Suppressor macrophage treated with lipopolysaccharide for 4 hours (primary cell): ENCODE measurements around the gene ZFYVE9.
A peak's percentile ranks its signal among the peaks of the same experiment; 100 is the strongest.
"Not testable (repeated sequence)": the region's sequence is repeated elsewhere in the genome, so short reads cannot be mapped to it uniquely, and the experiment has no call there.

ENCODE experiments used
- DNase-seq: peaks from one replicate; pipeline ENCODE4 v3.0.0-alpha.2; 2020

The ZFYVE9 gene

GRCh38 chr1:52141513-52142219, at the start of gene ZFYVE9:
Gene ZFYVE9, plus strand, starts transcription at chr1:52142089. Its CDS starts 91,118 bp downstream, at chr1:52233207.
- peak; percentile 87 for DNase-seq

GRCh38 chr1:52094300-52094699, 47.6 kb upstream of the ZFYVE9 start:
- not testable (repeated sequence) for DNase-seq

GRCh38 chr1:52096216-52096615, 45.7 kb upstream of the ZFYVE9 start:
- peak; percentile 78 for DNase-seq

- no peak for DNase-seq
Observed at GRCh38 chr1:52098139-52098871, 43.6 kb upstream of the ZFYVE9 start.

GRCh38 chr1:52102336-52103013, 39.4 kb upstream of the ZFYVE9 start:
- DNase-seq: peak; percentile 77

GRCh38 chr1:52111492-52111891, 30.4 kb upstream of the ZFYVE9 start:
- peak; percentile 21 for DNase-seq

GRCh38 chr1:52112489-52112888, 29.4 kb upstream of the ZFYVE9 start:
- no peak for DNase-seq

- DNase-seq: no peak
Observed at GRCh38 chr1:52119301-52120079, 22.4 kb upstream of the ZFYVE9 start.

GRCh38 chr1:52122384-52122783, 19.5 kb upstream of the ZFYVE9 start:
- DNase-seq: no peak

GRCh38 chr1:52123622-52124021, 18.3 kb upstream of the ZFYVE9 start:
- DNase-seq: no peak

- DNase-seq: peak; percentile 48
Observed at GRCh38 chr1:52125736-52126359, 16.0 kb upstream of the ZFYVE9 start.

- DNase-seq: peak; percentile 60
Observed at GRCh38 chr1:52127181-52128180, 14.4 kb upstream of the ZFYVE9 start.

- peak; percentile 90 for DNase-seq
Observed at GRCh38 chr1:52139817-52140540, 1.9 kb upstream of the ZFYVE9 start.

- peak; percentile 37 for DNase-seq
Observed at GRCh38 chr1:52140633-52141512, 1.0 kb upstream of the ZFYVE9 start.

- DNase-seq: peak; percentile 46
Observed at GRCh38 chr1:52142220-52143183, 613 bp downstream of the ZFYVE9 start.

GRCh38 chr1:52145137-52145536, 3.2 kb downstream of the ZFYVE9 start:
- DNase-seq: no peak

- DNase-seq: not testable (repeated sequence)
Observed at GRCh38 chr1:52150445-52150844, 8.6 kb downstream of the ZFYVE9 start.

GRCh38 chr1:52150946-52151345, 9.1 kb downstream of the ZFYVE9 start:
- no peak for DNase-seq
